HL-60 (cell line): Measurements from ENCODE around the gene VTA1.

ENCODE experiments used
- POLR2AphosphoS5 ChIP-seq: IDR thresholded peaks from 2 replicates; pipeline ENCODE4 v1.6.1; 2012; ENCODE audit warnings: low read depth
- REST ChIP-seq: IDR thresholded peaks from 2 replicates; pipeline ENCODE4 v1.6.1; 2012; ENCODE audit warnings: low read depth; ENCODE audit not compliant: insufficient replicate concordance
- TF ChIP-seq, protein P1 (sequence below): IDR thresholded peaks from one replicate; pipeline ENCODE4 v1.5.1; 2011; ENCODE audit warnings: low read length, control low read depth, inconsistent platforms; ENCODE audit not compliant: insufficient read depth

- TF ChIP-seq, protein P1, sequence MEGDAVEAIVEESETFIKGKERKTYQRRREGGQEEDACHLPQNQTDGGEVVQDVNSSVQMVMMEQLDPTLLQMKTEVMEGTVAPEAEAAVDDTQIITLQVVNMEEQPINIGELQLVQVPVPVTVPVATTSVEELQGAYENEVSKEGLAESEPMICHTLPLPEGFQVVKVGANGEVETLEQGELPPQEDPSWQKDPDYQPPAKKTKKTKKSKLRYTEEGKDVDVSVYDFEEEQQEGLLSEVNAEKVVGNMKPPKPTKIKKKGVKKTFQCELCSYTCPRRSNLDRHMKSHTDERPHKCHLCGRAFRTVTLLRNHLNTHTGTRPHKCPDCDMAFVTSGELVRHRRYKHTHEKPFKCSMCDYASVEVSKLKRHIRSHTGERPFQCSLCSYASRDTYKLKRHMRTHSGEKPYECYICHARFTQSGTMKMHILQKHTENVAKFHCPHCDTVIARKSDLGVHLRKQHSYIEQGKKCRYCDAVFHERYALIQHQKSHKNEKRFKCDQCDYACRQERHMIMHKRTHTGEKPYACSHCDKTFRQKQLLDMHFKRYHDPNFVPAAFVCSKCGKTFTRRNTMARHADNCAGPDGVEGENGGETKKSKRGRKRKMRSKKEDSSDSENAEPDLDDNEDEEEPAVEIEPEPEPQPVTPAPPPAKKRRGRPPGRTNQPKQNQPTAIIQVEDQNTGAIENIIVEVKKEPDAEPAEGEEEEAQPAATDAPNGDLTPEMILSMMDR: no peak
- TF ChIP-seq REST (no peak), POLR2AphosphoS5 (no peak)
Observed at GRCh38 chr6:142167486-142167885, 20.4 kb downstream of the VTA1 start.
